Right renal pelvis (tissue), 4 donors: ENCODE data around the gene RILPL1. TPM values are rescaled to one million over a fixed set of nuclear protein-coding genes. Genes with fewer than 3 reads are reported as not detected.
A peak's percentile ranks its signal among the peaks of the same experiment; 100 is the strongest.
"Not testable (repeated sequence)": the region's sequence is repeated elsewhere in the genome, so short reads cannot be mapped to it uniquely, and the experiment has no call there.

Experiments used
- DNase-seq, 4 donors: peaks; one replicate each; pipeline ENCODE4 v3.0.0-alpha.2; 2013; ENCODE audit warnings: low read depth in 4 of 4, low spot score in 3 of 4, missing footprints in 1 of 4
- polyA plus RNA-seq, 4 donors: library from polyadenylated mRNA; unstranded; fragments of 120-200 nt; gene quantifications; one replicate each; pipeline ENCODE4 v1.2.1, GENCODE V29; 2013; ENCODE audit not compliant: insufficient read length in 4 of 4

RILPL1 gene
- polyA plus RNA-seq, 4 donors, result 16.1 to 18.4 (median 17.1) TPM

GRCh38 chr12:123472438-123472849 is 61.1 kb downstream of the RILPL1 start:
- no peak for DNase-seq

GRCh38 chr12:123471374-123472068 is 62.0 kb downstream of the RILPL1 start:
- no peak for DNase-seq

- DNase-seq, result no peak
These were observed 63.5 kb downstream of the RILPL1 start for GRCh38 chr12:123469978-123470377.

- DNase-seq, result no peak
These were observed 64.7 kb downstream of the RILPL1 start for GRCh38 chr12:123468786-123469185.

GRCh38 chr12:123465084-123465483 is 68.4 kb downstream of the RILPL1 start:
- DNase-seq, result no peak

- DNase-seq, result not testable (repeated sequence)
These were observed 70.3 kb downstream of the RILPL1 start for GRCh38 chr12:123463174-123463573.

GRCh38 chr12:123457980-123458779 is 75.3 kb downstream of the RILPL1 start, which contains the start of gene SNRNP35:
Gene SNRNP35 (plus strand): TSS chr12:123458139. CDS start chr12:123465541, 7,402 bp downstream.
- peak; percentile 75 to 83 (median 79) for DNase-seq

GRCh38 chr12:123453165-123453564 is 80.4 kb downstream of the RILPL1 start:
- no peak for DNase-seq

- DNase-seq, result not testable (repeated sequence)
These were observed 81.3 kb downstream of the RILPL1 start for GRCh38 chr12:123452276-123452550.

- DNase-seq, result no peak
These were observed 82.9 kb downstream of the RILPL1 start for GRCh38 chr12:123450636-123451035.

- no peak for DNase-seq
These were observed 83.7 kb downstream of the RILPL1 start for GRCh38 chr12:123449856-123450255.

GRCh38 chr12:123449249-123449733 is 84.2 kb downstream of the RILPL1 start:
- DNase-seq, result no peak

- DNase-seq, result no peak
These were observed 87.2 kb downstream of the RILPL1 start for GRCh38 chr12:123446333-123446713.

- no peak for DNase-seq
These were observed 87.9 kb downstream of the RILPL1 start for GRCh38 chr12:123445388-123446332.

- no peak for DNase-seq
These were observed 89.2 kb downstream of the RILPL1 start for GRCh38 chr12:123444092-123445026.

- DNase-seq, result no peak
These were observed 90.7 kb downstream of the RILPL1 start for GRCh38 chr12:123442774-123443173.

- no peak for DNase-seq
These were observed 91.9 kb downstream of the RILPL1 start for GRCh38 chr12:123441523-123442164.

- peak in 2 of 4 donors; percentile 61 to 66 for DNase-seq
These were observed 97.2 kb downstream of the RILPL1 start, which contains the start of gene RILPL2 for GRCh38 chr12:123436017-123436964. Gene RILPL2 (minus strand): TSS chr12:123436684. CDS start chr12:123436420, 264 bp downstream.
